GM18858 (cell line): Measurements from ENCODE around the gene CDH13.

ENCODE experiments used
- ATAC-seq: cut with Tn5 transposase; IDR thresholded peaks from one replicate; pipeline ENCODE4 v1.9.1; 2021; ENCODE audit not compliant: unreplicated experiment

CDH13 gene

GRCh38 chr16:82684256-82684655 is 57.5 kb downstream of the CDH13 start:
- ATAC-seq, result no peak

GRCh38 chr16:82685526-82685925 is 58.8 kb downstream of the CDH13 start:
- ATAC-seq, result no peak

- no peak for ATAC-seq
Observed at GRCh38 chr16:82694239-82694874, 67.6 kb downstream of the CDH13 start.

- ATAC-seq, result no peak
Observed at GRCh38 chr16:82695806-82696205, 69.0 kb downstream of the CDH13 start.

- no peak for ATAC-seq
Observed at GRCh38 chr16:82699260-82699659, 72.5 kb downstream of the CDH13 start.

GRCh38 chr16:82699711-82700495 is 73.1 kb downstream of the CDH13 start:
- ATAC-seq, result no peak

GRCh38 chr16:82700541-82701235 is 73.9 kb downstream of the CDH13 start:
- no peak for ATAC-seq

GRCh38 chr16:82701442-82701955 is 74.7 kb downstream of the CDH13 start:
- no peak for ATAC-seq

GRCh38 chr16:82703161-82703560 is 76.4 kb downstream of the CDH13 start:
- ATAC-seq, result no peak

- ATAC-seq, result no peak
Observed at GRCh38 chr16:82703871-82704768, 77.4 kb downstream of the CDH13 start.

GRCh38 chr16:82709987-82710386 is 83.2 kb downstream of the CDH13 start:
- ATAC-seq, result no peak

GRCh38 chr16:82713778-82714177 is 87.0 kb downstream of the CDH13 start:
- no peak for ATAC-seq

- no peak for ATAC-seq
Observed at GRCh38 chr16:82715160-82715559, 88.4 kb downstream of the CDH13 start.

- no peak for ATAC-seq
Observed at GRCh38 chr16:82715833-82716232, 89.1 kb downstream of the CDH13 start.

GRCh38 chr16:82716361-82716855 is 89.6 kb downstream of the CDH13 start:
- ATAC-seq, result no peak

- no peak for ATAC-seq
Observed at GRCh38 chr16:82720414-82720813, 93.6 kb downstream of the CDH13 start.

- no peak for ATAC-seq
Observed at GRCh38 chr16:82726306-82726705, 99.5 kb downstream of the CDH13 start.

GRCh38 chr16:82728901-82729300 is 102.1 kb downstream of the CDH13 start:
- ATAC-seq, result no peak

- no peak for ATAC-seq
Observed at GRCh38 chr16:82730901-82731300, 104.1 kb downstream of the CDH13 start.

- ATAC-seq, result no peak
Observed at GRCh38 chr16:82732461-82732860, 105.7 kb downstream of the CDH13 start.

GRCh38 chr16:82735186-82735585 is 108.4 kb downstream of the CDH13 start:
- ATAC-seq, result no peak
